CD14-positive monocyte (primary cell): ENCODE results near the gene PLD3. TPM values are rescaled to one million over a fixed set of nuclear protein-coding genes. Genes with fewer than 3 reads are reported as not detected.

Source experiments
- DNase-seq, 3 donors: peaks; one replicate each; pipeline ENCODE4 v3.0.0-alpha.2; 2011 to 2022
- H2AFZ ChIP-seq: 2 replicates; pipeline ENCODE4 v1.6.0; 2012; ENCODE audit warnings: mild to moderate bottlenecking, low read depth, low read length, inconsistent platforms; ENCODE audit not compliant: insufficient read depth, poor library complexity, severe bottlenecking
- H3K27ac ChIP-seq, 2 donors: 1 replicate in 1 of 2; 2 replicates in 1 of 2; pipeline ENCODE4 v1.5.1; 2012 to 2013; ENCODE audit warnings: low read length in 2 of 2, control low read depth in 1 of 2, inconsistent platforms in 1 of 2, low read depth in 1 of 2, mild to moderate bottlenecking in 1 of 2
- H3K27me3 ChIP-seq, 2 donors: one replicate each; pipeline versions ENCODE4 v1.6.0 to v1.6.1; 2011 to 2013; ENCODE audit warnings: low read length in 2 of 2; ENCODE audit not compliant: control insufficient read depth in 2 of 2, insufficient read depth in 2 of 2
- H3K36me3 ChIP-seq, 2 donors: replicated peaks in 1 of 2; 1 replicate in 1 of 2; 2 replicates in 1 of 2; pipeline versions ENCODE4 v1.5.1 to v1.6.1; 2012 to 2013; ENCODE audit warnings: low read length in 2 of 2, control low read depth in 1 of 2, inconsistent platforms in 1 of 2, mild to moderate bottlenecking in 1 of 2; ENCODE audit not compliant: insufficient read depth in 2 of 2, control insufficient read depth in 1 of 2
- H3K4me1 ChIP-seq, 2 donors: 1 replicate in 1 of 2; 2 replicates in 1 of 2; pipeline versions ENCODE4 v1.5.1 to v1.6.1; 2012 to 2013; ENCODE audit warnings: low read length in 2 of 2, control low read depth in 1 of 2, inconsistent platforms in 1 of 2, mild to moderate bottlenecking in 1 of 2, moderate library complexity in 1 of 2; ENCODE audit not compliant: insufficient read depth in 2 of 2, control insufficient read depth in 1 of 2
- H3K4me2 ChIP-seq: replicated peaks from 2 replicates; pipeline ENCODE3; 2012; ENCODE audit warnings: low read length, moderate library complexity, mild to moderate bottlenecking; ENCODE audit not compliant: poor library complexity, severe bottlenecking; ENCODE audit errors: extremely low read depth
- H3K4me3 ChIP-seq, 3 experiments: fragments of 200-600 bp in 1 of 3; sonication (generic) in 1 of 3; replicated peaks in 1 of 3; 1 replicate in 2 of 3; 2 replicates in 1 of 3; pipeline ENCODE4 v1.5.1; 2011 to 2013; ENCODE audit warnings: low read length in 3 of 3, mild to moderate bottlenecking in 3 of 3, control low read depth in 2 of 3, low read depth in 2 of 3, inconsistent platforms in 1 of 3, moderate library complexity in 1 of 3
- H3K79me2 ChIP-seq: 2 replicates; pipeline ENCODE4 v1.6.0; 2012; ENCODE audit warnings: mild to moderate bottlenecking, control low read depth, inconsistent platforms, low read length, moderate library complexity; ENCODE audit not compliant: insufficient read depth
- H3K9ac ChIP-seq: 2 replicates; pipeline ENCODE4 v1.6.0; 2017; ENCODE audit warnings: low read length, mild to moderate bottlenecking; ENCODE audit not compliant: insufficient read depth, poor library complexity, severe bottlenecking
- H3K9me3 ChIP-seq, 2 donors: replicated peaks in 1 of 2; 1 replicate in 1 of 2; 2 replicates in 1 of 2; pipeline versions ENCODE4 v1.5.1 to v1.6.1; 2012 to 2013; ENCODE audit warnings: low read length in 2 of 2, control low read depth in 1 of 2; ENCODE audit not compliant: control insufficient read depth in 1 of 2, insufficient read depth in 1 of 2
- H4K20me1 ChIP-seq: 2 replicates; pipeline ENCODE4 v1.6.0; 2012; ENCODE audit warnings: mild to moderate bottlenecking, low read length, control low read depth, moderate library complexity; ENCODE audit not compliant: insufficient read depth
- H3K27ac Mint-ChIP-seq, 7 donors: one replicate each; pipeline ENCODE4 v1.8.0; 2020; ENCODE audit warnings: mild to moderate bottlenecking in 7 of 7, mixed read lengths in 7 of 7, moderate library complexity in 6 of 7, inconsistent platforms in 2 of 7
- H3K27me3 Mint-ChIP-seq, 3 donors: one replicate each; pipeline ENCODE4 v1.8.0; 2021 to 2022; ENCODE audit warnings: low read depth in 3 of 3, mild to moderate bottlenecking in 3 of 3, mixed read lengths in 3 of 3, moderate library complexity in 3 of 3, inconsistent platforms in 1 of 3
- H3K36me3 Mint-ChIP-seq, 2 donors: one replicate each; pipeline ENCODE4 v1.8.0; 2020; ENCODE audit warnings: mixed read lengths in 2 of 2, inconsistent platforms in 1 of 2, mild to moderate bottlenecking in 1 of 2
- H3K4me1 Mint-ChIP-seq: one replicate; pipeline ENCODE4 v1.8.0; 2020; ENCODE audit warnings: mild to moderate bottlenecking, mixed read lengths
- H3K4me3 Mint-ChIP-seq, 2 donors: one replicate each; pipeline ENCODE4 v1.8.0; 2020; ENCODE audit warnings: mild to moderate bottlenecking in 2 of 2, mixed read lengths in 2 of 2, moderate library complexity in 1 of 2
- H3K9me3 Mint-ChIP-seq, 7 donors: one replicate each; pipeline ENCODE4 v1.8.0; 2020 to 2022; ENCODE audit warnings: mixed read lengths in 7 of 7, mild to moderate bottlenecking in 6 of 7, moderate library complexity in 6 of 7, inconsistent platforms in 2 of 7
- WGBS: methylation state at CpG from one replicate; pipeline ENCODE4 v1.1.5; 2013; ENCODE audit warnings: missing lambda C conversion rate; ENCODE audit not compliant: insufficient coverage; 5-methylcytosine and 5-hydroxymethylcytosine counted together
- intact Hi-C, 2 donors: fragments of 100-400 bp; cut with micrococcal nuclease; formaldehyde crosslinking; loops; one replicate each; pipeline versions ENCODE4 v1.15.0 to v1.15.1; 2023
- polyA plus RNA-seq, 3 donors: library from polyadenylated mRNA; depleted of rRNA in 1 of 3; unstranded in 2 of 3; stranded (reverse) in 1 of 3; fragments of 300-500 nt in 2 of 3; fragments of >200 nt in 1 of 3; fragmentation: Illumina TruSeq in 2 of 3; gene quantifications; 1 replicate in 2 of 3; 2 replicates in 1 of 3; pipeline ENCODE4 v1.2.3, GENCODE V29; 2012 to 2021
- TF ChIP-seq, protein P1 (sequence below): fragments of 200-600 bp; IDR thresholded peaks from one replicate; pipeline ENCODE4 v1.8.0; 2022; ENCODE audit warnings: antibody characterized with exemption, mild to moderate bottlenecking

PLD3 gene
- polyA plus RNA-seq, 3 donors, result 168 to 334 (median 170) TPM

DNA sequence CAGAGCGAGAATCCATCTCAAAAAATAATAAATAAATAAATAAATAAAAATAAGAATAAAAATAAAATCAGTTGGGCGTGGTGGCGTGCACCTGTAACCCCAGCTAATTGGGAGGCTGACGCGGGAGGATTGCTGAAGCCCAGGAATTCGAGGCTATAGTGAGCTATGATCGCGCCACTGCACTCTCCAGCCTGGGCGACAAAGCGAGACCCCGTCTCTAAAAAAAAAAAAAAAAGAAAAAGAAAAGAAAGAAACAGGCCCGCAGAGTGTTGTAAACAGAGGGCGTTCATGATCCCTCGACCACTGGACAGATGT is 71.9 kb downstream of the PLD3 start:
- Histone ChIP-seq H2AFZ (peak overlapping the region; percentile 68), H3K9me3 (no peaks in the 10 kb centered on the region), H4K20me1 (peaks cover 22% of the 10 kb centered on the region), H3K79me2 (peaks cover 37% of the 10 kb centered on the region), H3K4me2 (peak overlapping the region; percentile 71), H3K27me3 (no peaks in the 10 kb centered on the region), H3K27ac (peak overlapping the region; percentile 88 to 90), H3K4me1 (peaks cover 40 to 55% of the 10 kb centered on the region in 2 donors), H3K9ac (peak overlapping the region; percentile 85), H3K36me3 (peaks cover 12 to 13% of the 10 kb centered on the region in 2 donors), H3K4me3 (peak overlapping the region; percentile 58 to 90 (median 90))
- peaks cover 50% of the 10 kb centered on the region for H3K4me1 Mint-ChIP-seq
- intact Hi-C loops, result loop anchor here (1.0 to 10.0 kb wide), 3 partner anchors 24 to 116 kb away; partner anchors contain the start of genes BLVRB (in 1 of the 2) and SERTAD3 (in 1 of the 2)
- WGBS, result 63% methylated on average over 13 of the region's 14 CpGs
- TF ChIP-seq, protein P1, sequence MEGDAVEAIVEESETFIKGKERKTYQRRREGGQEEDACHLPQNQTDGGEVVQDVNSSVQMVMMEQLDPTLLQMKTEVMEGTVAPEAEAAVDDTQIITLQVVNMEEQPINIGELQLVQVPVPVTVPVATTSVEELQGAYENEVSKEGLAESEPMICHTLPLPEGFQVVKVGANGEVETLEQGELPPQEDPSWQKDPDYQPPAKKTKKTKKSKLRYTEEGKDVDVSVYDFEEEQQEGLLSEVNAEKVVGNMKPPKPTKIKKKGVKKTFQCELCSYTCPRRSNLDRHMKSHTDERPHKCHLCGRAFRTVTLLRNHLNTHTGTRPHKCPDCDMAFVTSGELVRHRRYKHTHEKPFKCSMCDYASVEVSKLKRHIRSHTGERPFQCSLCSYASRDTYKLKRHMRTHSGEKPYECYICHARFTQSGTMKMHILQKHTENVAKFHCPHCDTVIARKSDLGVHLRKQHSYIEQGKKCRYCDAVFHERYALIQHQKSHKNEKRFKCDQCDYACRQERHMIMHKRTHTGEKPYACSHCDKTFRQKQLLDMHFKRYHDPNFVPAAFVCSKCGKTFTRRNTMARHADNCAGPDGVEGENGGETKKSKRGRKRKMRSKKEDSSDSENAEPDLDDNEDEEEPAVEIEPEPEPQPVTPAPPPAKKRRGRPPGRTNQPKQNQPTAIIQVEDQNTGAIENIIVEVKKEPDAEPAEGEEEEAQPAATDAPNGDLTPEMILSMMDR, result no peak
- no peak for DNase-seq
- H3K4me3 Mint-ChIP-seq, result peak overlapping the region; percentile 87 to 91
- peak overlapping the region; percentile 89 to 95 (median 93) for H3K27ac Mint-ChIP-seq
- peaks cover 1 to 6% (median 4%) of the 10 kb centered on the region in 3 donors for H3K27me3 Mint-ChIP-seq
- H3K36me3 Mint-ChIP-seq, result peaks cover 14 to 15% of the 10 kb centered on the region in 2 donors
- H3K9me3 Mint-ChIP-seq, result peaks cover 0 to 3% (median 0%) of the 10 kb centered on the region in 7 donors

DNA sequence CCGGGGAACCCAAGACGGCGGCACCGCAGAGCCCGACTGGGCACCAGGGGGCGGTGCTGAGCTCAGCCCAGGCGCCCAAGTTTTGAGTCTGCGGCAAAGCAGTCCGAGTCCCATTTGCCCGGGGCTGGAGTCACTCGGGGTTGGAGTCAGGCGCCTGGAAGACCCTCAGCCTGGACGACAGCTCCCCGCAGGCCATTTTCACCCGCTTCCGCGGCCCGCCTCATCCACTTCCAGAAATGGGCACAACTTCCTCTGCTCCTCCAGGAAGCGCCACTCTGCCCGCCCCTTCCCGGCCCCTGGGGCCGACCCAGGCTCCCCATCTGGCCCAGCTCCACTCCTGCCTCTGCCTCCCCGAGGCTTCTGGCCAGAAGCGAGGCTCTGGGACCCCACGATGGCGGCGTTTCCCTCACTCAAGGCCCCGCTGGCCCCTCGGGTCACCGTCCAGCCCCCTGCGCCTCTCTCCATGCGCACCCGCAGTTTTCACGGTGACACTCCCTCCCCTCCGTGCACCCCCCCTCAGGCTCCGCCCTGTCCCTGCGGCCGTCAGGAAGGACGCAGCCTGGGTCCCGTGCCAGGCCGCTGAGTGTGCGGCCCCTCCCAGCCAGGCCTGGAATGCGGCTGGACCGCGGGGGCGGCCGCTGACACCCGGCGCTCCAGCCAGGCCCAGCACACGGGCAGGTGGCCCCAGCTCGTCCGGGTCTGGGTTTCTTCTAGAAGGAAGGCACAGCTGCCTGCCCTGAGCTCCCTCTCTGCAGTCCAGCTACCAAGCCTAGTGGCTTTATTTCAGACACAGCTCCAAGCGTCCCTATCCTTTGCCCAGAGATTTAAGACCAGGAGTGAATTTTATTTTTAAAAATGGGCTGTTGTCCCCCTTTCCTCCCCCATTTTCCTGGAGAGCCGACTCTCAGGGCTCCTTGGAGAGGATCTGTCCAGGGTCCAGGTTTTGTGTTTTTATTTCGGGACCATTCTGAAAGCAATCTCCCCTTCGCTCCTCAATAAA is 72.6 kb downstream of the PLD3 start:
- H3K27me3 Mint-ChIP-seq, result peaks cover 1 to 6% (median 1%) of the 10 kb centered on the region in 3 donors
- Histone ChIP-seq H3K9me3 (no peaks in the 10 kb centered on the region), H3K27ac (peak overlapping the region; percentile 88 to 90), H3K9ac (peak overlapping the region; percentile 85), H3K4me1 (peaks cover 33 to 50% of the 10 kb centered on the region in 2 donors), H3K27me3 (no peaks in the 10 kb centered on the region), H3K4me2 (peak overlapping the region; percentile 71), H3K4me3 (peak overlapping the region; percentile 58 to 90 (median 90)), H3K36me3 (peaks cover 12 to 13% of the 10 kb centered on the region in 2 donors), H3K79me2 (peaks cover 37% of the 10 kb centered on the region), H4K20me1 (peaks cover 22% of the 10 kb centered on the region), H2AFZ (peak overlapping the region; percentile 68)
- intact Hi-C loops, result loop anchor here (1.0 to 10.0 kb wide), 3 partner anchors 23 to 116 kb away; partner anchors contain the start of genes BLVRB (in 1 of the 2) and SERTAD3 (in 1 of the 2)
- WGBS, result 2% methylated on average over 53 of the region's 56 CpGs
- peaks cover 14 to 15% of the 10 kb centered on the region in 2 donors for H3K36me3 Mint-ChIP-seq
- DNase-seq, result peak; percentile 80 to 89 (median 86)
- peaks cover 44% of the 10 kb centered on the region for H3K4me1 Mint-ChIP-seq
- TF ChIP-seq, protein P1, result peak; percentile 94
- H3K9me3 Mint-ChIP-seq, result no peaks in the 10 kb centered on the region
- H3K4me3 Mint-ChIP-seq, result peak overlapping the region; percentile 87 to 91
- H3K27ac Mint-ChIP-seq, result peak overlapping the region; percentile 89 to 95 (median 93)
